ENCODE data around the gene SAC3D1.

The SAC3D1 gene

DNA sequence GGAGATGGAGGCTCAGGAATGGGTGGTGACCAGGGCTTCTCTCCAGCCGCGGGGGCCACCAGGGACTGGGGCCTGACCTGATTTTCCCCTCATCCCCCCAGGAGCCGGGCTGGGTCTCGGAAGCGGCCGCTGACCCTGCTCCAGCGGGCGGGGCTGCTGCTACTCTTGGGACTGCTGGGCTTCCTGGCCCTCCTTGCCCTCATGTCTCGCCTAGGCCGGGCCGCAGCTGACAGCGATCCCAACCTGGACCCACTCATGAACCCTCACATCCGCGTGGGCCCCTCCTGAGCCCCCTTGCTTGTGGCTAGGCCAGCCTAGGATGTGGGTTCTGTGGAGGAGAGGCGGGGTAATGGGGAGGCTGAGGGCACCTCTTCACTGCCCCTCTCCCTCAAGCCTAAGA lies 46.8 kb downstream of the SAC3D1 start:
- no peak for DNase-seq (ENCODE audit: low read depth in 2 of 2)

DNA sequence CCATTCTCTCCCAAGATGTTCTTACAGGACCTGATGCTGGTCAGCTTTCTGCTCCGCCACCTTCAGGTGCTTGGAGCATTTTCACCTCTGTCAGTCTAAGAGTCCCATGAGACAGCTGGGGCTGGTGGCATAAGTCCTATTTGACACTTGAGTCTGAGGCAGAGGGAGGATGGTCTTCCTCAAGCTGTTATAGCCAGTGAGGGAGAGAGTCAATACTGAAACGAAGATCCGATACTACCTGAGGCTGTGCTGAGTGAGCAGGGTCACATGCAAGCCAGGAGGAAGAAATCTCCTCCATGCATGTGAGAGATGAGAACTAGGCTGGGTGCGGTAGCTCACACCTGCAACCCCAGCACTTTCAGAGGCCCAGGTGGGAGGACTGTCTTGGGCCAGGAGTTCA lies 48.6 kb downstream of the SAC3D1 start:
- DNase-seq (ENCODE audit: low read depth in 2 of 2), result no peak

DNA sequence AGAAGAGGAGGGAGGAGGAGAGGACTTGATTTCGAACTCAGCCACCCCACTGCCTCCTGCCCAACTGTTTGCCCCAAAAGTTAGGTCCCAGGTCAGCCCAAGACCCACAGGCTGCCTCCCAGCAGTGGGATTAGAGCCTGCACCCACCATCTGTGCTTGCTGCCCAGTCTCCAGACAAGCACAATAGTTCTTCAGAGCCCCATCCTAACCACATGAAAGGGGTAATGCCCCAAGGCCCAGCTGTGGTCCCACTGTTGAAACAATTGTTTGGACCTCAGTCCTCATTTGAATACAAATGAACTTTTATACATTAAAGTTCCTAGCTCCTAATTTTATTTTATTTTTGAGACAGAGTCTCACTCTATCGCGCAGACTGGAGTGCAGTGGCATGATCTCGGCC lies 49.6 kb downstream of the SAC3D1 start:
- DNase-seq (ENCODE audit: low read depth in 2 of 2), result no peak

All from activated CD4-positive, alpha-beta T cell treated with anti-CD3 and anti-CD28 coated beads for 24 hours (primary cell).